RWPE1 (cell line): Measurements from ENCODE around the gene COL4A3.

Experiments used
- CTCF ChIA-PET: fragments of 350-600 bp; sonication (Branson Sonifier 250); formaldehyde crosslinking; extraction: SDS; loops from one replicate; lab custom pipeline; 2021; lab: Yijun Ruan, JAX
- POLR2A ChIA-PET: fragments of 400-600 bp; formaldehyde crosslinking; extraction: SDS; loops from one replicate; lab custom pipeline; 2020; ENCODE audit warnings: antibody characterized with exemption; ENCODE audit not compliant: low non-redundant PET; lab: Yijun Ruan, JAX
- DNase-seq: peaks from one replicate; pipeline ENCODE4 v3.0.0; 2012; ENCODE audit warnings: low spot score
- H3K27ac ChIP-seq: fragments of 450-650 bp; 2 replicates; pipeline ENCODE4 v1.5.1; 2017
- CTCF ChIP-seq: fragments of 450-650 bp; conservative IDR thresholded peaks from 2 replicates; pipeline ENCODE4 v1.5.1; 2017; ENCODE audit warnings: low read depth, mild to moderate bottlenecking

Gene COL4A3

GRCh38 chr2:227280895-227281294, 116.5 kb downstream of the COL4A3 start:
- ChIA-PET POLR2A (no interaction called here), CTCF (no interaction called here)
- no peak for TF ChIP-seq CTCF
- DNase-seq, result no peak
- no peak overlapping the region for H3K27ac ChIP-seq

GRCh38 chr2:227285741-227286236, 121.4 kb downstream of the COL4A3 start:
- no peak for TF ChIP-seq CTCF

GRCh38 chr2:227287771-227288170, 123.3 kb downstream of the COL4A3 start:
- H3K27ac ChIP-seq, result no peak overlapping the region
- no peak for DNase-seq
- no peak for TF ChIP-seq CTCF
- POLR2A ChIA-PET, result no interaction called here
- CTCF ChIA-PET, result no interaction called here

More at GRCh38 chr2:227285741-227286236, 121.4 kb downstream of the COL4A3 start:
- DNase-seq, result no peak
- CTCF ChIA-PET, result no interaction called here
- H3K27ac ChIP-seq, result no peak overlapping the region
- POLR2A ChIA-PET, result no interaction called here

GRCh38 chr2:227292314-227292713, 127.9 kb downstream of the COL4A3 start:
- DNase-seq, result no peak
- POLR2A ChIA-PET, result no interaction called here

GRCh38 chr2:227293531-227293930, 129.1 kb downstream of the COL4A3 start:
- H3K27ac ChIP-seq, result no peak overlapping the region
- CTCF ChIA-PET, result interaction anchor here (0.7 kb wide), 1 partner anchor 15 kb away, joined by 3 read pairs; no protein-coding TSS in a partner anchor
- POLR2A ChIA-PET, result no interaction called here
- DNase-seq, result no peak
- TF ChIP-seq CTCF, result no peak

More at GRCh38 chr2:227292314-227292713, 127.9 kb downstream of the COL4A3 start:
- no peak for TF ChIP-seq CTCF
- no peak overlapping the region for H3K27ac ChIP-seq
- CTCF ChIA-PET, result no interaction called here

GRCh38 chr2:227295806-227296205, 131.4 kb downstream of the COL4A3 start:
- POLR2A ChIA-PET, result no interaction called here
- no peak for DNase-seq
- CTCF ChIA-PET, result no interaction called here

More at GRCh38 chr2:227295806-227296205, 131.4 kb downstream of the COL4A3 start:
- H3K27ac ChIP-seq, result no peak overlapping the region
- no peak for TF ChIP-seq CTCF
